K562 (cell line): ENCODE results near the gene GCK. TPM values are rescaled to one million over a fixed set of nuclear protein-coding genes. Genes with fewer than 3 reads are reported as not detected.

Experiments used
- CEBPG ChIP-seq, 3 experiments: fragments of 200-800 bp in 1 of 3; sonication (Bioruptor generic) in 1 of 3; sonication (generic) in 1 of 3; formaldehyde crosslinking in 1 of 3; IDR thresholded peaks in 2 of 3; conservative IDR thresholded peaks in 1 of 3; 2 replicates each; pipeline versions ENCODE4 v1.6.1 to v1.8.0; 2016 to 2022; ENCODE audit warnings: missing compliant biosample characterization in 2 of 3, missing genetic modification characterization in 2 of 3, mild to moderate bottlenecking in 1 of 3, missing genetic modification reagents in 1 of 3
- CHCHD3 ChIP-seq: fragments of 250-450 bp; sonication (Bioruptor Pico); IDR thresholded peaks from 2 replicates; pipeline ENCODE4 v2.1.2; 2022; ENCODE audit warnings: mild to moderate bottlenecking
- DIDO1 ChIP-seq: fragments of 450-650 bp; IDR thresholded peaks from 2 replicates; pipeline ENCODE4 v1.6.1; 2016; ENCODE audit warnings: low read depth, missing biosample characterization, missing genetic modification characterization
- HNRNPUL1 ChIP-seq: fragments of 200-400 bp; formaldehyde crosslinking; IDR thresholded peaks from 2 replicates; pipeline ENCODE4 v1.6.1; 2017; ENCODE audit warnings: low read length
- KLF13 ChIP-seq: fragments of 450-650 bp; IDR thresholded peaks from 2 replicates; pipeline ENCODE4 v1.6.1; 2016; ENCODE audit warnings: missing genetic modification characterization, low read depth, mild to moderate bottlenecking, missing compliant biosample characterization, moderate library complexity, borderline replicate concordance
- MIER1 ChIP-seq: fragments of 450-650 bp; IDR thresholded peaks from 2 replicates; pipeline ENCODE4 v1.6.1; 2016; ENCODE audit warnings: antibody characterized with exemption, mild to moderate bottlenecking, low read depth
- MTA1 ChIP-seq: fragments of 450-650 bp; IDR thresholded peaks from 2 replicates; pipeline ENCODE4 v1.6.1; 2017; ENCODE audit warnings: borderline replicate concordance
- PTBP1 ChIP-seq: fragments of 200-400 bp; formaldehyde crosslinking; IDR thresholded peaks from 2 replicates; pipeline ENCODE4 v1.6.1; 2017; ENCODE audit warnings: low read depth, low read length
- SLC30A9 ChIP-seq: fragments of 250-450 bp; sonication (Bioruptor Pico); IDR thresholded peaks from 2 replicates; pipeline ENCODE4 v1.8.0; 2022; ENCODE audit warnings: mild to moderate bottlenecking, moderate library complexity
- TRIM28 ChIP-seq: fragments of 450-650 bp; IDR thresholded peaks from 2 replicates; pipeline ENCODE4 v1.6.1; 2017
- UBTF ChIP-seq, 2 experiments: IDR thresholded peaks; 2 replicates each; pipeline ENCODE4 v1.6.1; 2012; ENCODE audit warnings: improper control_type of control experiment in 2 of 2, low read depth in 2 of 2, low read length in 2 of 2, borderline replicate concordance in 1 of 2
- XRCC4 ChIP-seq: IDR thresholded peaks from one replicate; pipeline ENCODE4 v1.6.1; 2011; ENCODE audit not compliant: insufficient read depth, insufficient read length; ENCODE audit errors: extremely low read depth
- ZBTB11 ChIP-seq, 3 experiments: fragments of 200-800 bp in 1 of 3; fragments of 250-450 bp in 1 of 3; fragments of 450-650 bp in 1 of 3; sonication (Bioruptor Pico) in 1 of 3; sonication (Bioruptor generic) in 1 of 3; formaldehyde crosslinking in 1 of 3; IDR thresholded peaks; 2 replicates each; pipeline versions ENCODE4 v1.6.1 to v1.8.0; 2016 to 2022; ENCODE audit warnings: mild to moderate bottlenecking in 2 of 3, missing genetic modification characterization in 2 of 3, missing compliant biosample characterization in 1 of 3, moderate library complexity in 1 of 3
- polyA plus RNA-seq, 8 experiments: library from polyadenylated mRNA; depleted of rRNA in 4 of 8; stranded (reverse) in 5 of 8; unstranded in 3 of 8; fragments of >200 nt; fragmentation: Nextera tagmentation in 2 of 8; fragmentation: Illumina TruSeq in 1 of 8; extraction: Ambion mirVana in 2 of 8; extraction: Trizol in 1 of 8; gene quantifications; 2 replicates each; pipeline versions ENCODE4 v1.2.1 to v1.2.3, GENCODE V29; 2011 to 2014; ENCODE audit warnings: inconsistent platforms in 1 of 8, missing spikeins in 1 of 8
- total RNA-seq, 7 experiments: library from RNA; depleted of rRNA in 6 of 7; stranded (reverse); fragments of >200 nt in 6 of 7; fragmentation: Illumina TruSeq in 2 of 7; extraction: Trizol in 2 of 7; gene quantifications; 2 replicates each; pipeline versions ENCODE4 v1.2.1 to v1.2.3, GENCODE V29; 2011 to 2021; ENCODE audit warnings: low replicate concordance in 1 of 7
- TF ChIP-seq, protein P1 (sequence below): fragments of 250-450 bp; sonication (Bioruptor Pico); IDR thresholded peaks from 2 replicates; pipeline ENCODE4 v1.4.0; 2020; ENCODE audit warnings: mild to moderate bottlenecking, moderate library complexity
- TF ChIP-seq, protein P2 (sequence below): fragments of 250-450 bp; sonication (Bioruptor Pico); IDR thresholded peaks from 2 replicates; pipeline ENCODE4 v1.4.0; 2020; ENCODE audit warnings: mild to moderate bottlenecking

Gene GCK
- total and polyA plus RNA-seq, 9 of the 15 experiments (the other 6 are each of a cell fraction or from before 2014, with no cell fraction given) = 0.11 to 0.55 (median 0.16) TPM; not detected in 3

- TF ChIP-seq, protein P1, sequence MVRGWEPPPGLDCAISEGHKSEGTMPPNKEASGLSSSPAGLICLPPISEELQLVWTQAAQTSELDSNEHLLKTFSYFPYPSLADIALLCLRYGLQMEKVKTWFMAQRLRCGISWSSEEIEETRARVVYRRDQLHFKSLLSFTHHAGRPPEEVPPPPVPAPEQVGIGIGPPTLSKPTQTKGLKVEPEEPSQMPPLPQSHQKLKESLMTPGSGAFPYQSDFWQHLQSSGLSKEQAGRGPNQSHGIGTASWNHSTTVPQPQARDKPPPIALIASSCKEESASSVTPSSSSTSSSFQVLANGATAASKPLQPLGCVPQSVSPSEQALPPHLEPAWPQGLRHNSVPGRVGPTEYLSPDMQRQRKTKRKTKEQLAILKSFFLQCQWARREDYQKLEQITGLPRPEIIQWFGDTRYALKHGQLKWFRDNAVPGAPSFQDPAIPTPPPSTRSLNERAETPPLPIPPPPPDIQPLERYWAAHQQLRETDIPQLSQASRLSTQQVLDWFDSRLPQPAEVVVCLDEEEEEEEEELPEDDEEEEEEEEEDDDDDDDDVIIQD (CRISPR knock-in tag) = no peak
- TF ChIP-seq, protein P2, sequence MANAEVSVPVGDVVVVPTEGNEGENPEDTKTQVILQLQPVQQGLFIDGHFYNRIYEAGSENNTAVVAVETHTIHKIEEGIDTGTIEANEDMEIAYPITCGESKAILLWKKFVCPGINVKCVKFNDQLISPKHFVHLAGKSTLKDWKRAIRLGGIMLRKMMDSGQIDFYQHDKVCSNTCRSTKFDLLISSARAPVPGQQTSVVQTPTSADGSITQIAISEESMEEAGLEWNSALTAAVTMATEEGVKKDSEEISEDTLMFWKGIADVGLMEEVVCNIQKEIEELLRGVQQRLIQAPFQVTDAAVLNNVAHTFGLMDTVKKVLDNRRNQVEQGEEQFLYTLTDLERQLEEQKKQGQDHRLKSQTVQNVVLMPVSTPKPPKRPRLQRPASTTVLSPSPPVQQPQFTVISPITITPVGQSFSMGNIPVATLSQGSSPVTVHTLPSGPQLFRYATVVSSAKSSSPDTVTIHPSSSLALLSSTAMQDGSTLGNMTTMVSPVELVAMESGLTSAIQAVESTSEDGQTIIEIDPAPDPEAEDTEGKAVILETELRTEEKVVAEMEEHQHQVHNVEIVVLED (CRISPR knock-in tag) = peak; percentile 59
- TF ChIP-seq KLF13 (tag) (no peak), MTA1 (no peak), XRCC4 (no peak), UBTF (IDR thresholded peaks at IDR 0.05; ENCODE audit: borderline replicate concordance in 1 of 2, low read depth in 2 of 2, low read length in 2 of 2) (peak; percentile 88 to 96), HNRNPUL1 (no peak), SLC30A9 (CRISPR knock-in tag) (no peak), ZBTB11 (CRISPR knock-in tag; IDR thresholded peaks at IDR 0.05) (peak in 2 of 3 experiments; percentile 83 to 90; a peak in 5 of 6 replicates), CEBPG (CRISPR knock-in tag; IDR thresholded peaks at IDR 0.05) (no peak), CEBPG (tag; conservative IDR thresholded peaks at IDR 0.05 in 1 of 2, IDR thresholded peaks at IDR 0.05 in 1 of 2) (no peak), CHCHD3 (CRISPR knock-in tag) (no peak), MIER1 (no peak), TRIM28 (no peak; the same call in 1 of the 2 replicates), DIDO1 (tag) (peak; percentile 72; the same call in 1 of the 2 replicates), PTBP1 (no peak)
Observed at GRCh38 chr7:44200699-44201461, 11.6 kb upstream of the GCK start, which contains the start of gene YKT6 (continued).
